HG03175 (cell line): ENCODE results near the gene HSF4.
A peak's percentile ranks its signal among the peaks of the same experiment; 100 is the strongest.

Experiments
- ATAC-seq: cut with Tn5 transposase; IDR thresholded peaks from one replicate; pipeline ENCODE4 v1.9.1; 2021; ENCODE audit warnings: mild to moderate bottlenecking, moderate library complexity; ENCODE audit not compliant: unreplicated experiment

Gene HSF4

GRCh38 chr16:67166598-67167168, 2.1 kb downstream of the HSF4 start:
- no peak for ATAC-seq

- ATAC-seq, result no peak
Measured at GRCh38 chr16:67167588-67167987, 3.0 kb downstream of the HSF4 start.

GRCh38 chr16:67169011-67169451, 4.5 kb downstream of the HSF4 start:
- no peak for ATAC-seq

GRCh38 chr16:67169642-67170167, 5.2 kb downstream of the HSF4 start:
- ATAC-seq, result no peak

GRCh38 chr16:67170168-67170948, 5.8 kb downstream of the HSF4 start, which contains the start of gene NOL3:
Gene NOL3 (plus strand): TSS chr16:67170538.
- no peak for ATAC-seq

GRCh38 chr16:67170949-67171649, 6.6 kb downstream of the HSF4 start:
- ATAC-seq, result no peak

- ATAC-seq, result no peak
Measured at GRCh38 chr16:67173323-67173722, 8.8 kb downstream of the HSF4 start.

GRCh38 chr16:67173808-67174705, 9.5 kb downstream of the HSF4 start:
- ATAC-seq, result peak; percentile 54

GRCh38 chr16:67174706-67175231, 10.2 kb downstream of the HSF4 start:
- ATAC-seq, result no peak

GRCh38 chr16:67176662-67177061, 12.1 kb downstream of the HSF4 start:
- ATAC-seq, result no peak

- ATAC-seq, result no peak
Measured at GRCh38 chr16:67177743-67178699, 13.5 kb downstream of the HSF4 start.

- ATAC-seq, result no peak
Measured at GRCh38 chr16:67179421-67180080, 15.0 kb downstream of the HSF4 start.

- no peak for ATAC-seq
Measured at GRCh38 chr16:67180166-67180565, 15.6 kb downstream of the HSF4 start.

GRCh38 chr16:67181346-67181745, 16.8 kb downstream of the HSF4 start:
- no peak for ATAC-seq

GRCh38 chr16:67182288-67182687, 17.7 kb downstream of the HSF4 start:
- no peak for ATAC-seq

GRCh38 chr16:67183284-67183626, 18.7 kb downstream of the HSF4 start:
- ATAC-seq, result no peak

GRCh38 chr16:67183627-67184452, 19.3 kb downstream of the HSF4 start, which contains the start of gene MATCAP1:
Gene MATCAP1 (minus strand): TSS chr16:67183963. CDS start chr16:67180610, 3,353 bp downstream.
- peak; percentile 94 for ATAC-seq
